HUDEP-2 (cell line): ENCODE measurements around the gene MDFIC.

ENCODE experiments used
- DNase-seq, 76 experiments: peaks; one replicate each; lab custom pipeline; 2025; ENCODE audit not compliant: unreplicated experiment in 76 of 76; lab: John Stamatoyannopoulos, UW

The MDFIC gene

GRCh38 chr7:114986190-114987180 is 64.6 kb downstream of the MDFIC start:
- no peak for DNase-seq

- DNase-seq: no peak
These were observed 66.1 kb downstream of the MDFIC start for GRCh38 chr7:114988026-114988425.

- DNase-seq: peak in 4 of 76 experiments; percentile 3 to 27 (median 12)
These were observed 67.0 kb downstream of the MDFIC start for GRCh38 chr7:114988755-114989375.

GRCh38 chr7:114989531-114989930 is 67.6 kb downstream of the MDFIC start:
- DNase-seq: no peak

- DNase-seq: no peak
These were observed 75.9 kb downstream of the MDFIC start for GRCh38 chr7:114997487-114998404.

- DNase-seq: no peak
These were observed 82.2 kb downstream of the MDFIC start for GRCh38 chr7:115004121-115004520.

- DNase-seq: no peak
These were observed 83.4 kb downstream of the MDFIC start for GRCh38 chr7:115005251-115005650.

- no peak for DNase-seq
These were observed 84.1 kb downstream of the MDFIC start for GRCh38 chr7:115005953-115006352.

GRCh38 chr7:115007751-115008150 is 85.9 kb downstream of the MDFIC start:
- no peak for DNase-seq

- DNase-seq: no peak
These were observed 86.7 kb downstream of the MDFIC start for GRCh38 chr7:115008465-115009114.

GRCh38 chr7:115009139-115009538 is 87.2 kb downstream of the MDFIC start:
- DNase-seq: no peak

GRCh38 chr7:115009736-115010440 is 88.0 kb downstream of the MDFIC start:
- no peak for DNase-seq

GRCh38 chr7:115010441-115010820 is 88.5 kb downstream of the MDFIC start:
- no peak for DNase-seq

- DNase-seq: no peak
These were observed 92.0 kb downstream of the MDFIC start for GRCh38 chr7:115013886-115014285.

GRCh38 chr7:115014794-115015193 is 92.9 kb downstream of the MDFIC start:
- no peak for DNase-seq

- no peak for DNase-seq
These were observed 93.7 kb downstream of the MDFIC start for GRCh38 chr7:115015619-115016018.

GRCh38 chr7:115019882-115020605 is 98.2 kb downstream of the MDFIC start:
- no peak for DNase-seq

- peak in 29 of 76 experiments; percentile 1 to 73 (median 24) for DNase-seq
These were observed 101.3 kb downstream of the MDFIC start for GRCh38 chr7:115023219-115023618.

- no peak for DNase-seq
These were observed 102.4 kb downstream of the MDFIC start for GRCh38 chr7:115024276-115024675.
